RWPE2 (cell line): ENCODE data around the gene FUT9.

Source experiments
- ATAC-seq: fragments of 200-7000 bp; cut with Tn5 transposase; 3 replicates; pipeline ENCODE4 v1.9.1; 2021; ENCODE audit warnings: low read depth
- DNase-seq: peaks from one replicate; pipeline ENCODE4 v3.0.0-alpha.2; 2020; ENCODE audit warnings: low spot score
- H3K27ac ChIP-seq: fragments of 450-650 bp; 2 replicates; pipeline ENCODE4 v1.5.1; 2017; ENCODE audit warnings: mild to moderate bottlenecking; ENCODE audit not compliant: poor library complexity, severe bottlenecking
- H3K27me3 ChIP-seq: fragments of 250-450 bp; sonication (Bioruptor Pico); 2 replicates; pipeline ENCODE4 v1.5.1; 2021; ENCODE audit warnings: mild to moderate bottlenecking, moderate library complexity; ENCODE audit not compliant: insufficient read depth, poor library complexity, severe bottlenecking
- H3K36me3 ChIP-seq: fragments of 250-450 bp; sonication (Bioruptor Pico); 2 replicates; pipeline ENCODE4 v1.5.1; 2020; ENCODE audit warnings: low read depth, mild to moderate bottlenecking, moderate library complexity
- H3K4me1 ChIP-seq: fragments of 250-450 bp; sonication (Bioruptor Pico); 2 replicates; pipeline ENCODE4 v1.5.1; 2021; ENCODE audit warnings: mild to moderate bottlenecking, moderate library complexity; ENCODE audit not compliant: insufficient read depth, poor library complexity, severe bottlenecking
- H3K4me3 ChIP-seq: fragments of 250-450 bp; sonication (Bioruptor Pico); 2 replicates; pipeline ENCODE4 v1.5.1; 2021; ENCODE audit warnings: mild to moderate bottlenecking, moderate library complexity; ENCODE audit not compliant: severe bottlenecking
- H3K9me3 ChIP-seq: fragments of 250-450 bp; sonication (Bioruptor Pico); 2 replicates; pipeline ENCODE4 v1.5.1; 2021; ENCODE audit warnings: mild to moderate bottlenecking, moderate library complexity; ENCODE audit not compliant: severe bottlenecking
- CTCF ChIP-seq: fragments of 450-650 bp; IDR thresholded peaks from one replicate; pipeline ENCODE4 v1.5.1; 2017; ENCODE audit warnings: mild to moderate bottlenecking, moderate library complexity; ENCODE audit not compliant: poor library complexity, severe bottlenecking

Gene FUT9

DNA sequence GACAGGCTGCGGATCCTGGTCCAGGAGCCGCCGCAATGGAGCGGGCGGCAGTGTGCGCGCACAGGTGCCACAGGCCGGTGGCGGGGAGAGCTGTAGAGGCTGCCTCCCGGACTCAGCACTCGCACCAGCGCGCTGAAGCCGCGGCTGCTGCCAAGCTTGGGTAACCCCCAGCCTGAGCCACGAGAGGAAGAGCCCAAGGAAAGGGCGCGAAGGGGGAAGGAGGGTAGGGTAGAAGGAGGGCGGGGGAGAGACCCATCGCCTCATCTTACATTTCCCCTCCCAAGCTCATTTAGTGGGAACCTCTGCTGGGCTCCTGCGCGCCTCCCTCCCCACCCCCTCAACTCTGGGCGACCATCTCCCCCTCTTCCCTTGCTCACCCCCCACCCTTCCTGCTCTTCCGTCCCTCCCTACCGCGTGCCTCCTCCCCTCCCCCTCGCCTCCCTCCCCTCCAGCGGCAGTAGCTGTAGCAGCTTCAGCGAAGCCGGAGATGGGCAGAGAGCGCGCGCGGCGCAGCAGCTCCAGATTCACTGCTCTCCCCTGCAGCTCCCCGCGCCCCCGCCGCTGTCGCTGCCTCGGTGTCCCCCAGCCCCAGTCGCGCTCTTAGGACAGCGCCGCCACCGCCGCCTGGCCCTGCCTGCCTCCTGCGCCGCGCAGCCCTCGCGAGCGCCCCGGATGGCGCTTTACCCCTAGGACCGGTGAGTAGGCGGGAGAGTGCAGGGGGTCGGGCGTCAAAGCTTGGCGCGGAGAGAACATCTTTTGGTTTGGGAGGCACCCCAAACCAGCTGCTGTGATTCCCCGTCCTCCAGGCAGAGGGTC is at the start of gene FUT9:
Gene FUT9, plus strand, starts transcription at position 457 of the 816 bp plus-strand sequence. CDS start 187,182 bp downstream, outside the sequence.
- H3K27ac ChIP-seq = no peak within 1 kb of the TSS
- no peak within 1 kb of the TSS for H3K4me3 ChIP-seq

GRCh38 chr6:95967594-95967993 is 48.2 kb upstream of the FUT9 start:
- no peak overlapping the region for H3K4me3 ChIP-seq
- H3K9me3 ChIP-seq = no peaks in the 10 kb centered on the region
- no peak for TF ChIP-seq CTCF
- no peaks in the 10 kb centered on the region for H3K36me3 ChIP-seq
- no peaks in the 10 kb centered on the region for H3K27me3 ChIP-seq
- DNase-seq = no peak
- no peak for ATAC-seq
- no peak overlapping the region for H3K27ac ChIP-seq
- no peaks in the 10 kb centered on the region for H3K4me1 ChIP-seq

More for the DNA sequence above, at the start of gene FUT9:
- TF ChIP-seq CTCF = no peak
- DNase-seq (no peak), ATAC-seq (peak; percentile 54; the same call in 2 of the 3 replicates)
- H3K9me3 ChIP-seq = no peaks in the 10 kb centered on the region
- peaks cover 58% of the 10 kb centered on the region for H3K27me3 ChIP-seq
- H3K36me3 ChIP-seq = no peaks in the 10 kb centered on the region
- no peaks in the 10 kb centered on the region for H3K4me1 ChIP-seq

DNA sequence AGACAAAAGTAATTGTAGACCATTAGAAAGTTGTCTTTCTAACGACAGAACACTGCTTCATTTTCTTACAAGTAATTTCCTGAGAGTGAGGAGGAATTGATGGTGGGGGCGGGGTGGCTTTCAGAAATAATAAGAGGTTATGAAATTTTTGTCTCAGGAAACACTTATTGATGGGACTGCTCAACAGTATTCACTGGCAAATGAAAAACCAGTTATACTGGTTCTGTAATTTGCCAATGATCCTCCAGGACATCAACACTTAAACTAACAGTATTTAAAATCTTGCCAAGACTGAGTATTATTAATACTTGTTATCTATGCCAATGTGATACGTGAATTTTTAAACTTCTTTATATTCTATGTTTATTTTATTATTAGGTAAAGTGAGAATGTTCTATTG is 41.8 kb upstream of the FUT9 start:
- no peak overlapping the region for H3K27ac ChIP-seq
- no peak for TF ChIP-seq CTCF
- ATAC-seq = no peak
- DNase-seq = no peak
- H3K4me1 ChIP-seq = no peaks in the 10 kb centered on the region
- no peaks in the 10 kb centered on the region for H3K9me3 ChIP-seq
- no peaks in the 10 kb centered on the region for H3K36me3 ChIP-seq
- H3K27me3 ChIP-seq = no peaks in the 10 kb centered on the region
- no peak overlapping the region for H3K4me3 ChIP-seq

DNA sequence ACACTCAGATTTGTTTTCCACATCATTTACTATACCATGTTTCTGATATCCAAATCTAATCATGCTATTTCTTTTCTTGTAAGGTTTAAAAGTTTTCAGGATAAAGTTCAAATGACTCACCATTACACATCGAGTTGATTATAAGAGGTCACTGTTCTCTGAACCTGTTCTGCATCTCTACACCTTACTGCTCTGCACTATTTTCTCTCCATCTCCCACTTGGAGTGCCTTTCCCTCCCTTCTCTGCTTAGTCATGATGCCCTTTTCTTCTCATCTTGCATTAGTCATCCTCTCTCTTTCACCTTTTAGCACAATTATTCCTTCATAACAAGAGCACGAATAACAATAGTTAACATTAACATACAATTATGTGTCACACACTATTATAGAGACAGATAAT is 37.5 kb upstream of the FUT9 start:
- H3K9me3 ChIP-seq = no peaks in the 10 kb centered on the region
- no peaks in the 10 kb centered on the region for H3K36me3 ChIP-seq
- H3K27me3 ChIP-seq = no peaks in the 10 kb centered on the region
- no peaks in the 10 kb centered on the region for H3K4me1 ChIP-seq
- H3K4me3 ChIP-seq = no peak overlapping the region
- DNase-seq (no peak), ATAC-seq (0 out of 3 replicates have a peak, but pooled peaks have one; percentile 19)
- no peak for TF ChIP-seq CTCF
- H3K27ac ChIP-seq = no peak overlapping the region

DNA sequence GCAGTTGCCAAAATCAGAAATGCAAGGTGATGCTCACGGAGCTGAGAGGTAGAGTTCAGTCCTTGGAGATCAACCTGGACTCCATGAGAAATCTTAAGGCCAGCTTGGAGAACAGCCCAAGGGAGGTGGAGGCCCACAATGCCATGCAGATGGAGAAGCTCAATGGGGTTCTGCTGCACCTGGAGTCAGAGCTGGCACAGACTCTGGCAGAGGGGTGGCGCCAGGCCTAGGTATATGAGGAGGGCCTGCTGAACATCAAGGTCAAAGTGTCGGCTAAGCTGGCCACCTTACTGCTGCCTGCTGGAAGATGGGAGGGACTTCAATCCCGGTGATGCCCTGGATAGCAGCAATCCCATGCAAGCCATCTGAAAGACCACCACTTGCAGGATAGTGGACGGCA is 23.9 kb upstream of the FUT9 start:
- no peaks in the 10 kb centered on the region for H3K36me3 ChIP-seq
- no peak for TF ChIP-seq CTCF
- no peaks in the 10 kb centered on the region for H3K9me3 ChIP-seq
- no peak overlapping the region for H3K27ac ChIP-seq
- DNase-seq (no peak), ATAC-seq (no peak)
- H3K4me3 ChIP-seq = no peak overlapping the region
- H3K27me3 ChIP-seq = no peaks in the 10 kb centered on the region
- no peaks in the 10 kb centered on the region for H3K4me1 ChIP-seq
